ENCODE data around the gene OR10Z1.

DNA sequence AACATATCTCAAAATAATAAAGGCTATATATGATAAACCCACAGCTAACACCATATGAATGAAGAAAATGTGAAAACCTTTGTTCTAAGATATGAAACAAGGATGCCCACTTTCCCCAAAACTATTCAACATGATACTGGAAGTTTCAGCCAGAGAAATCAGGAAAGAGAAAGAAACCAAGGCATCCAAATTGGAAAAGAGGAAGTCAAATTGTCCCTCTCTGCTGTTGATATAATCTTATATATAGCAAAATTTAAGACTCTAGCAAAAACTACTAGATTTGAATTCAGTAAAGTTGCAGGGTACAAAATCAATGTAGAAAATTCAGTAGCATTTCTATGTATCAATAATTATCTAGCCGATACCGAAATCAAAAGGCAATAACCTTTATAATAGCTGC lies 4.3 kb upstream of the OR10Z1 start:
- TF ChIP-seq, protein P1, sequence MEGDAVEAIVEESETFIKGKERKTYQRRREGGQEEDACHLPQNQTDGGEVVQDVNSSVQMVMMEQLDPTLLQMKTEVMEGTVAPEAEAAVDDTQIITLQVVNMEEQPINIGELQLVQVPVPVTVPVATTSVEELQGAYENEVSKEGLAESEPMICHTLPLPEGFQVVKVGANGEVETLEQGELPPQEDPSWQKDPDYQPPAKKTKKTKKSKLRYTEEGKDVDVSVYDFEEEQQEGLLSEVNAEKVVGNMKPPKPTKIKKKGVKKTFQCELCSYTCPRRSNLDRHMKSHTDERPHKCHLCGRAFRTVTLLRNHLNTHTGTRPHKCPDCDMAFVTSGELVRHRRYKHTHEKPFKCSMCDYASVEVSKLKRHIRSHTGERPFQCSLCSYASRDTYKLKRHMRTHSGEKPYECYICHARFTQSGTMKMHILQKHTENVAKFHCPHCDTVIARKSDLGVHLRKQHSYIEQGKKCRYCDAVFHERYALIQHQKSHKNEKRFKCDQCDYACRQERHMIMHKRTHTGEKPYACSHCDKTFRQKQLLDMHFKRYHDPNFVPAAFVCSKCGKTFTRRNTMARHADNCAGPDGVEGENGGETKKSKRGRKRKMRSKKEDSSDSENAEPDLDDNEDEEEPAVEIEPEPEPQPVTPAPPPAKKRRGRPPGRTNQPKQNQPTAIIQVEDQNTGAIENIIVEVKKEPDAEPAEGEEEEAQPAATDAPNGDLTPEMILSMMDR (IDR thresholded peaks at IDR 0.05) = no peak
- TF ChIP-seq EZH2phosphoT487 (IDR thresholded peaks at IDR 0.05) (no peak), EZH2 (IDR thresholded peaks at IDR 0.05) (no peak)
